A549 (cell line): ENCODE data around the gene FNIP2. TPM values are rescaled to one million over a fixed set of nuclear protein-coding genes. Genes with fewer than 3 reads are reported as not detected.
"Not testable (repeated sequence)": the region's sequence is repeated elsewhere in the genome, so short reads cannot be mapped to it uniquely, and the experiment has no call there.

Experiments used
- ATAC-seq, 2 experiments: fragments of 200-7000 bp in 1 of 2; fragments of >200 bp in 1 of 2; cut with Nextera tagmentation in 1 of 2; cut with Tn5 transposase in 1 of 2; 3 replicates each; pipeline versions ENCODE4 v1.8.0 to v1.9.1; 2018 to 2020; ENCODE audit warnings: mild to moderate bottlenecking in 1 of 2, moderate library complexity in 1 of 2
- CTCF ChIA-PET: fragments of 300-600 bp; sonication (Branson Sonifier 250); formaldehyde crosslinking; extraction: SDS; loops from one replicate; lab custom pipeline; 2021; ENCODE audit warnings: antibody characterized with exemption, inconsistent platforms; lab: Yijun Ruan, JAX
- POLR2A ChIA-PET: fragments of 350-600 bp; formaldehyde crosslinking; extraction: SDS; loops from one replicate; lab custom pipeline; 2021; ENCODE audit warnings: antibody characterized with exemption, inconsistent platforms; lab: Yijun Ruan, JAX
- DNase-seq, 2 experiments: peaks; one replicate each; pipeline versions ENCODE4 v3.0.0 to v3.0.0-alpha.2; 2011 to 2016; ENCODE audit warnings: low read depth in 1 of 2, low spot score in 1 of 2
- FAIRE-seq: peaks from 2 replicates; lab custom pipeline; 2011; peaks lifted over from hg19 to GRCh38; lab: Jason Lieb, UNC
- H3K27ac ChIP-seq, 2 experiments: fragments of >200 bp; sonication (Bioruptor Twin); formaldehyde crosslinking; 3 replicates each; pipeline ENCODE4 v1.5.1; 2016 to 2017
- H3K4me1 ChIP-seq: fragments of >200 bp; sonication (Bioruptor Twin); formaldehyde crosslinking; 3 replicates; pipeline ENCODE4 v1.6.1; 2016
- H3K4me2 ChIP-seq: fragments of >200 bp; sonication (Bioruptor Twin); formaldehyde crosslinking; 3 replicates; pipeline ENCODE4 v1.6.1; 2016
- H3K4me3 ChIP-seq: fragments of >200 bp; sonication (Bioruptor Twin); formaldehyde crosslinking; 3 replicates; pipeline ENCODE4 v1.5.1; 2016
- H3K9me3 ChIP-seq: fragments of >200 bp; sonication (Bioruptor Twin); formaldehyde crosslinking; 3 replicates; pipeline ENCODE4 v1.6.1; 2016
- WGBS: methylation state at CpG from one replicate; pipeline ENCODE4 v1.1.6; 2017; ENCODE audit errors: missing lambda C conversion rate; 5-methylcytosine and 5-hydroxymethylcytosine counted together
- polyA plus RNA-seq, 4 experiments: library from polyadenylated mRNA; depleted of rRNA in 3 of 4; stranded (reverse); fragments of >200 nt; fragmentation: RNase III in 1 of 4; extraction: RNeasy Plus Mini Kit Qiagen cat#74134 plus additional on column Dnase treatment in 1 of 4; gene quantifications; 2 replicates in 3 of 4; 3 replicates in 1 of 4; pipeline ENCODE4 v1.2.3, GENCODE V29; 2011 to 2017
- small RNA-seq, 6 experiments: library from RNA; depleted of rRNA; stranded (forward); fragments of <200 nt; gene quantifications; one replicate each; pipeline ENCODE3, GENCODE V24; 2012

Gene FNIP2
- polyA plus RNA-seq, 2 of the 4 experiments (the other 2 are of a cell fraction) = 2.0 to 2.5 TPM

DNA sequence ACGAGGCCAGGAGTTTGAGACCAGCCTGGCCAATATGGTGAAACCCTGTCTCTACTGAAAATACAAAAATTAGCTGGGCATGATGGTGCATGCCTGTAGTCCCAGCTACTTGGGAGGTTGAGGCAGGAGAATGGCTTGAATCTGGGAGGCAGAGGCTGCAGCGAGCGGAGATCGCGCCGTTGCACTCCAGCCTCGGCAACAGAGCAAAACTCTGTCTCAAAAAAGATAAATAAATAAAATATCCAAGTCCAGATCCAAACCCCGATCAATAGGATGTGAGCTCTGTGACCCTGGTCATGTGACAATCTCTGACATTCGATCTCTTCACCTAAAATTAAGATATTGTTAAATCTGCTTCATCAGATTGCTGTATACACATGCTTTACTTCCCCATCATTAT lies 187.5 kb downstream of the FNIP2 start:
- H3K27ac ChIP-seq, H3K4me1 ChIP-seq, ATAC-seq, DNase-seq, CTCF ChIA-PET, H3K4me2 ChIP-seq, POLR2A ChIA-PET, H3K4me3 ChIP-seq, FAIRE-seq: not testable (repeated sequence)
- 89% methylated on average over 9 of the region's 9 CpGs for WGBS
- H3K9me3 ChIP-seq = peaks cover 10% of the 10 kb centered on the region

- WGBS = 89% methylated on average over 3 of the region's 3 CpGs
- ATAC-seq, POLR2A ChIA-PET, H3K4me2 ChIP-seq, H3K27ac ChIP-seq, DNase-seq, FAIRE-seq, H3K4me3 ChIP-seq, CTCF ChIA-PET, H3K4me1 ChIP-seq: not testable (repeated sequence)
- peaks cover 10% of the 10 kb centered on the region for H3K9me3 ChIP-seq
Measured at GRCh38 chr4:158956918-158957317, 188.1 kb downstream of the FNIP2 start.

Small RNA genes lying within 50 kb of the gene (small RNA-seq; reads per million reads assigned to genes)
- gene RF00157 = 0 reads per million in 6 experiments
- gene RNU6-128P = 0 to 2.1 (median 0.30) reads per million in 6 experiments

Other genes with a start within 250 kb of the FNIP2 start
- not detected in 2 replicates for gene RXFP1, start 247.1 kb upstream of the FNIP2 start, polyA plus RNA-seq (2011; rRNA removed)
- gene RXFP1, start 247.1 kb upstream of the FNIP2 start, polyA plus RNA-seq (2017; fragmentation: RNase III; extraction: RNeasy Plus Mini Kit Qiagen cat#74134 plus additional on column Dnase treatment) = not detected in 3 replicates
- 23.7 and 29.0 TPM in 2 replicates for gene C4orf46, start 97.1 kb upstream of the FNIP2 start, polyA plus RNA-seq (2011; rRNA removed)
- gene C4orf46, start 97.1 kb upstream of the FNIP2 start, polyA plus RNA-seq (2017; fragmentation: RNase III; extraction: RNeasy Plus Mini Kit Qiagen cat#74134 plus additional on column Dnase treatment) = 10.7 to 11.2 TPM (median 10.9 TPM) in 3 replicates
- gene ETFDH, start 96.7 kb upstream of the FNIP2 start, polyA plus RNA-seq (2011; rRNA removed) = 13.4 and 15.7 TPM in 2 replicates
- 6.7 to 9.4 TPM (median 7.9 TPM) in 3 replicates for gene ETFDH, start 96.7 kb upstream of the FNIP2 start, polyA plus RNA-seq (2017; fragmentation: RNase III; extraction: RNeasy Plus Mini Kit Qiagen cat#74134 plus additional on column Dnase treatment)
- gene PPID, start 45.6 kb upstream of the FNIP2 start, polyA plus RNA-seq (2011; rRNA removed) = 30.7 and 31.6 TPM in 2 replicates
- 43.3 to 52.1 TPM (median 44.1 TPM) in 3 replicates for gene PPID, start 45.6 kb upstream of the FNIP2 start, polyA plus RNA-seq (2017; fragmentation: RNase III; extraction: RNeasy Plus Mini Kit Qiagen cat#74134 plus additional on column Dnase treatment)